Upper lobe of left lung (tissue), 6 donors: ENCODE data around the gene GALNT6. TPM values are rescaled to one million over a fixed set of nuclear protein-coding genes. Genes with fewer than 3 reads are reported as not detected.
"Not testable (repeated sequence)": the region's sequence is repeated elsewhere in the genome, so short reads cannot be mapped to it uniquely, and the experiment has no call there.

Source experiments
- ATAC-seq, 2 donors: fragments of 200-7000 bp; cut with Tn5 transposase; one replicate each; pipeline ENCODE4 v1.9.1; 2022; ENCODE audit warnings: mild to moderate bottlenecking in 2 of 2, moderate library complexity in 2 of 2; ENCODE audit not compliant: low FRiP score in 2 of 2
- DNase-seq, 2 donors: peaks; one replicate each; pipeline ENCODE4 v3.0.0-alpha.2; 2019 to 2020
- H3K27ac ChIP-seq, 4 donors: fragments of 200-600 bp; sonication (generic); one replicate each; pipeline ENCODE4 v1.5.1; 2016 to 2019
- H3K27me3 ChIP-seq, 4 donors: fragments of 200-600 bp; sonication (generic); one replicate each; pipeline ENCODE4 v1.5.1; 2017 to 2019
- H3K36me3 ChIP-seq, 4 donors: fragments of 200-600 bp; sonication (generic); one replicate each; pipeline ENCODE4 v1.5.1; 2016 to 2019
- H3K4me1 ChIP-seq, 4 donors: fragments of 200-600 bp; sonication (generic); one replicate each; pipeline ENCODE4 v1.5.1; 2018 to 2019
- H3K4me3 ChIP-seq, 4 donors: fragments of 200-600 bp; sonication (generic); one replicate each; pipeline ENCODE4 v1.5.1; 2017 to 2019; ENCODE audit warnings: mild to moderate bottlenecking in 2 of 4, moderate library complexity in 1 of 4
- H3K9me3 ChIP-seq, 4 donors: fragments of 200-600 bp; sonication (generic); one replicate each; pipeline ENCODE4 v1.5.1; 2018 to 2019
- EP300 ChIP-seq, 4 donors: sonication (generic); formaldehyde crosslinking; IDR thresholded peaks; one replicate each; pipeline ENCODE4 v1.5.1; 2017; ENCODE audit warnings: antibody characterized with exemption in 4 of 4, control low read depth in 2 of 4
- POLR2A ChIP-seq, 4 donors: fragments of 450-650 bp; IDR thresholded peaks; one replicate each; pipeline ENCODE4 v1.5.1; 2016 to 2017; ENCODE audit warnings: antibody characterized with exemption in 4 of 4, mild to moderate bottlenecking in 2 of 4
- POLR2AphosphoS5 ChIP-seq, 2 donors: sonication (generic); formaldehyde crosslinking; IDR thresholded peaks; one replicate each; pipeline ENCODE4 v1.5.1; 2017; ENCODE audit warnings: antibody characterized with exemption in 2 of 2
- WGBS, 2 donors: methylation state at CpG; one replicate each; pipeline ENCODE4 v1.1.5; 2017 to 2018; 5-methylcytosine and 5-hydroxymethylcytosine counted together
- total RNA-seq, 6 donors: library from RNA; depleted of rRNA in 4 of 6; stranded (reverse); fragments of >200 nt in 4 of 6; gene quantifications; one replicate each; pipeline versions ENCODE4 v1.1.0 to v1.2.1, GENCODE V29; 2016 to 2021
- TF ChIP-seq, protein P1 (sequence below), 6 experiments: fragments of 450-650 bp in 4 of 6; fragments of 200-600 bp in 2 of 6; sonication (generic) in 2 of 6; IDR thresholded peaks; one replicate each; pipeline ENCODE4 v1.5.1; 2016 to 2019; ENCODE audit warnings: antibody characterized with exemption in 6 of 6
- donor health status: DM: no; HTN: no; CAD: no; lungs with moderate emphysema.
- donor health status: DM: no; HTN: yes; CAD: no; lungs with severe emphysema.

GALNT6 gene
- total RNA-seq, 6 donors from 2014 or later = 8.3 to 56.6 (median 21.3) TPM

DNA sequence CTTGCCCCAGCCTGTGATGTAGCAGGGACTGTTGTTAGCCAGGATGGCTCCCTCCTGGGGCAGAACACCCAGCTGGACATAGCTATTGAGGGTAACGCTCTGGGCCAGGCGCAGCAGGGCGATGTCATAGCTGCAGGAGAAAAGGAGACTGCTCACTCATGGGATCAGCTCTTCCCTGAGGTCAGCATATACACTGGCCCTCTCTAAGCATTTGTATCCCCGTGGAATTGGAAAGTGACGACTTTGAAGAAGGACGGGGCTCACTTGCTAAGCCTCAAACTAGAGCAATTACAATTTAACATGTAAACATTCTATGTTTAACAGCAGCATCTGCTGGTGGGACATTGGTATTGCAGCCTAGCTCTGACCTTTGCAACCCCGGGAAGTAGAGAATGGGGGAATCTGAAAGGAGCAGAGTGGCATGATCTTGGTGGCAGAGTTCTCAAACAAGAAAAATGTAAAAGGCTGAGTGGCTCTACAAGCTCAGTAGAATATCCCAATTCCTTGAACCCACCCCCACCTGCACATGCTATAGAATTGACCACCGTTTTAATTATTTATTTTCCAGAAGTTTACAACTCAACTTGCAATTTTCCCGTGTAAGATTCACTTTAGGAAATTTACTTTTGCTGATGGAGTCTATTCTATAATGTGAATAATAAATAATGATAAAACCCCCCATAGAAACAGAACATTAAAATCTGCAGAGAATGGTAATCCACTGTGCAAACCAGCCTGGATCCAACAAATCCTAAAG is 49.8 kb downstream of the GALNT6 start:
- peak overlapping the region in 2 of 4 donors; percentile 25 to 33 for H3K4me3 ChIP-seq
- H3K27ac ChIP-seq = peak overlapping the region in 2 of 4 donors; percentile 39 to 49
- ATAC-seq (peak; percentile 89 to 94), DNase-seq (peak in 1 of 2 donors; percentile 67)
- 22 to 36% methylated on average over 6 to 9 of the region's 9 CpGs for WGBS, 2 donors
- H3K36me3 ChIP-seq = no peaks in the 10 kb centered on the region
- no peaks in the 10 kb centered on the region for H3K27me3 ChIP-seq
- TF ChIP-seq POLR2A (IDR thresholded peaks at IDR 0.05) (no peak), POLR2AphosphoS5 (IDR thresholded peaks at IDR 0.05) (peak; percentile 16 to 26), EP300 (IDR thresholded peaks at IDR 0.05) (no peak)
- TF ChIP-seq, protein P1, sequence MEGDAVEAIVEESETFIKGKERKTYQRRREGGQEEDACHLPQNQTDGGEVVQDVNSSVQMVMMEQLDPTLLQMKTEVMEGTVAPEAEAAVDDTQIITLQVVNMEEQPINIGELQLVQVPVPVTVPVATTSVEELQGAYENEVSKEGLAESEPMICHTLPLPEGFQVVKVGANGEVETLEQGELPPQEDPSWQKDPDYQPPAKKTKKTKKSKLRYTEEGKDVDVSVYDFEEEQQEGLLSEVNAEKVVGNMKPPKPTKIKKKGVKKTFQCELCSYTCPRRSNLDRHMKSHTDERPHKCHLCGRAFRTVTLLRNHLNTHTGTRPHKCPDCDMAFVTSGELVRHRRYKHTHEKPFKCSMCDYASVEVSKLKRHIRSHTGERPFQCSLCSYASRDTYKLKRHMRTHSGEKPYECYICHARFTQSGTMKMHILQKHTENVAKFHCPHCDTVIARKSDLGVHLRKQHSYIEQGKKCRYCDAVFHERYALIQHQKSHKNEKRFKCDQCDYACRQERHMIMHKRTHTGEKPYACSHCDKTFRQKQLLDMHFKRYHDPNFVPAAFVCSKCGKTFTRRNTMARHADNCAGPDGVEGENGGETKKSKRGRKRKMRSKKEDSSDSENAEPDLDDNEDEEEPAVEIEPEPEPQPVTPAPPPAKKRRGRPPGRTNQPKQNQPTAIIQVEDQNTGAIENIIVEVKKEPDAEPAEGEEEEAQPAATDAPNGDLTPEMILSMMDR (IDR thresholded peaks at IDR 0.05) = peak; percentile 91 to 98 (median 96)
- no peaks in the 10 kb centered on the region for H3K9me3 ChIP-seq
- H3K4me1 ChIP-seq = peaks cover 4 to 13% (median 7%) of the 10 kb centered on the region in 4 donors

DNA sequence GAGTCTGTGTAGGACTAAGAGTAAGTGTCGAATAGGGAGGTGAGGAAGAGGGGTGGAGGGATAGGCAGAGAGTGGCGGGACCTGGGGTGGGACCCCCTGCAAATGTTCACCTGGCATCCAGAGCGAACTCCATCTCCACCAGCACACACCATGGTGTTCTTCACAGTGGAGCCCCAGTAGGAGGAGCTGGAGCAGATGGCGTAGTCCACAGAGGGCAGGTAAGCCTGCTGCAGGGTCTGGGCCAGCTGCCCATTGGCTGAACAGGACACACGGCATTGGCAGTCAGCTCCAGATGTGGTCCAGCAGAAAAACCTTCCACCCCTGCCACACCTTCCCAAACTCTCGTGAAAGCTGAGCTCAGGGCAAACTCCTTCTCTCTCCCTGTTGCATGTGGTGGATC is 51.5 kb downstream of the GALNT6 start:
- WGBS, 2 donors = 79 to 97% methylated on average over 4 to 6 of the region's 6 CpGs
- Histone ChIP-seq H3K27me3 (no peaks in the 10 kb centered on the region), H3K36me3 (no peaks in the 10 kb centered on the region), H3K27ac (no peak overlapping the region), H3K9me3 (no peaks in the 10 kb centered on the region), H3K4me3 (no peak overlapping the region), H3K4me1 (peaks cover 4 to 22% (median 9%) of the 10 kb centered on the region in 4 donors)
- ATAC-seq (no peak), DNase-seq (no peak)
- TF ChIP-seq POLR2AphosphoS5 (IDR thresholded peaks at IDR 0.05) = no peak
- no peak for TF ChIP-seq EP300 (IDR thresholded peaks at IDR 0.05)
- no peak for TF ChIP-seq POLR2A (IDR thresholded peaks at IDR 0.05)
- TF ChIP-seq, protein P1 (IDR thresholded peaks at IDR 0.05) = no peak

DNA sequence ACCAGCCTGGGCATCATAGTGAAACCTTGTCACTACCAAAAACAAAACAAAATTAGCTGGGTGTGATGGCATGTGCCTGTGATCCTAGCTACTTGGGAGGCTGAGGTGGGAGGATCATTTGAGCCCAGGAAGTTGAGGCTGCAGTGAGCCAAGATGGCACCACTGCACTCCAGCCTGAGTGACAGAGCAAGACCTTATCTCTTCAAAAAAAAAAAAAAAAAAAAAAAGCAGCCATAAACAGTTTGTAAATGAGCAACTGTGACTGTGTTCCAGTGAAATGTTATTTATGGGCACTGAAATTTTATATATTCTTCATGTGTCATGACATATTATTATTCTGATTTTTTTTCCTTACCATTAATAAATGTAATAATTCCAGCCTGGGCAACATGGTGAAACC is 53.9 kb downstream of the GALNT6 start:
- not testable (repeated sequence) for H3K9me3 ChIP-seq, H3K4me3 ChIP-seq, DNase-seq, H3K36me3 ChIP-seq, ATAC-seq, H3K27ac ChIP-seq, H3K27me3 ChIP-seq
- H3K4me1 ChIP-seq = peaks cover 4 to 22% (median 9%) of the 10 kb centered on the region in 4 donors

DNA sequence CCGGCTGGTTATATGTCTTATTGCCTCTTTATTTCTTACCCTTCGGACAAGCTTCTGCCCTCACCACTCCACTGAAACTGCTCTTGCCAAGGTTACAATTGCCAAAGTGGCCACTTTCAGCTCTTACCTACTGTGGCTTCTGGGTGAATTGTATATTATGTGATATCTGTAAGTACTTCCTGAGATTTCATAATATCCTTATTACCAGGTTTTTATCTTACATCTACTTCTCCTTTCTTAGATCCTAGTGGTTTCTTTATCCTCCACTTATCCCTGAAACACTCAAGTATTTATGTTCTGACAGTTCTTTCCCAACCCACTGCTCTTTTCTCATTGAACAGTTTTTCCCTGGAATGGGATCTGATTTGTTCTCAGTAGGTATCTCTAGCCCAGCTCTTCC is 55.3 kb downstream of the GALNT6 start:
- peak overlapping the region in 2 of 4 donors; percentile 28 to 71 for H3K27ac ChIP-seq
- WGBS, 2 donors = 44 to 60% methylated on average over 2 of the region's 2 CpGs
- peak; percentile 34 to 62 for ATAC-seq
- H3K36me3 ChIP-seq = no peaks in the 10 kb centered on the region
- TF ChIP-seq, protein P1 (IDR thresholded peaks at IDR 0.05) = no peak
- TF ChIP-seq POLR2AphosphoS5 (IDR thresholded peaks at IDR 0.05) (no peak), POLR2A (IDR thresholded peaks at IDR 0.05) (no peak), EP300 (IDR thresholded peaks at IDR 0.05) (no peak)
- peak in 1 of 2 donors; percentile 67 for DNase-seq
- H3K4me1 ChIP-seq = peaks cover 0 to 15% (median 4%) of the 10 kb centered on the region in 4 donors
- H3K4me3 ChIP-seq = no peak overlapping the region
- H3K27me3 ChIP-seq = no peaks in the 10 kb centered on the region
- H3K9me3 ChIP-seq = no peaks in the 10 kb centered on the region

DNA sequence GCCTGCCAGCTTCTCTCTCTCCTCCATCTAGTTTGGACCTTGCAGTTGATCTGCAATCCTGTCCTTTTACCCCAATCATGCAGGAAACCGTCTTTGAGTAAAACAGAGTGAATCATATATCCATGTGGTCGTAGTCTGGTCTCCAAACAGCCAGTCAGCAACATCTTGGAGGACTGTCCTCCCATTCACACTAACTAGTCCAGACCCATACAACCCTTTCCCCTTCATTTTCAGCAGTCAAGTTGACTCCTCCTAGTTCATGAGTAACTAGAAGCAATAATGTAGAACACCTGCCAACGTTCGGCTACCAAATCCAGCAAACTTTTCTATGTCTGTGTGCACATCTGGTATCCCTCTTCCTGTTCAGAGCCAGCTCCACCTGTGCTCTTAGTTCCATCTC is 56.4 kb downstream of the GALNT6 start:
- Histone ChIP-seq H3K27me3 (no peaks in the 10 kb centered on the region), H3K4me1 (peaks cover 3 to 11% (median 4%) of the 10 kb centered on the region in 4 donors), H3K4me3 (no peak overlapping the region), H3K9me3 (no peaks in the 10 kb centered on the region), H3K27ac (peak overlapping the region in 1 of 4 donors; percentile 71), H3K36me3 (no peaks in the 10 kb centered on the region)
- no peak for TF ChIP-seq POLR2A (IDR thresholded peaks at IDR 0.05)
- TF ChIP-seq EP300 (IDR thresholded peaks at IDR 0.05) = no peak
- TF ChIP-seq, protein P1 (IDR thresholded peaks at IDR 0.05) = no peak
- no peak for TF ChIP-seq POLR2AphosphoS5 (IDR thresholded peaks at IDR 0.05)
- ATAC-seq (no peak), DNase-seq (no peak)
- WGBS, 2 donors = 66 to 75% methylated on average over 4 of the region's 4 CpGs
